HepG2 (cell line): ENCODE results near the gene RPL5. TPM values are rescaled to one million over a fixed set of nuclear protein-coding genes. Genes with fewer than 3 reads are reported as not detected.

Source experiments
- MED8 ChIP-seq: sonication (generic); formaldehyde crosslinking; IDR thresholded peaks from 2 replicates; pipeline ENCODE4 v1.8.1; 2023; ENCODE audit warnings: mild to moderate bottlenecking, missing genetic modification reagents; ENCODE audit not compliant: insufficient replicate concordance
- MTA1 ChIP-seq: sonication (generic); formaldehyde crosslinking; IDR thresholded peaks from 2 replicates; pipeline ENCODE4 v1.4.0; 2020; ENCODE audit warnings: missing genetic modification reagents, mild to moderate bottlenecking, borderline replicate concordance
- NFATC3 ChIP-seq: sonication (generic); formaldehyde crosslinking; IDR thresholded peaks from 2 replicates; pipeline ENCODE4 v1.5.1; 2020; ENCODE audit warnings: mild to moderate bottlenecking, missing genetic modification reagents
- WIZ ChIP-seq: sonication (generic); formaldehyde crosslinking; IDR thresholded peaks from 2 replicates; pipeline ENCODE4 v1.5.1; 2020; ENCODE audit warnings: mild to moderate bottlenecking, missing genetic modification reagents
- ZNF496 ChIP-seq: sonication (generic); formaldehyde crosslinking; IDR thresholded peaks from 2 replicates; pipeline ENCODE4 v1.8.1; 2023; ENCODE audit warnings: mild to moderate bottlenecking, moderate library complexity, missing genetic modification reagents; ENCODE audit not compliant: insufficient replicate concordance
- polyA plus RNA-seq, 8 experiments: library from polyadenylated mRNA; depleted of rRNA in 3 of 8; stranded (reverse) in 7 of 8; unstranded in 1 of 8; fragments of >200 nt; fragmentation: Illumina TruSeq in 4 of 8; extraction: Trizol in 4 of 8; gene quantifications; 2 replicates each; pipeline versions ENCODE4 v1.2.1 to v1.2.3, GENCODE V29; 2011 to 2016; ENCODE audit warnings: low read depth in 4 of 8, missing spikeins in 1 of 8, mixed read lengths in 1 of 8; ENCODE audit not compliant: insufficient read depth in 1 of 8
- total RNA-seq, 5 experiments: library from RNA; depleted of rRNA; stranded (reverse); fragments of >200 nt; fragmentation: Illumina TruSeq; extraction: Trizol; gene quantifications; 2 replicates each; pipeline ENCODE4 v1.2.3, GENCODE V29; 2016; ENCODE audit warnings: low read depth in 1 of 5
- TF ChIP-seq, protein P1 (sequence below): sonication (generic); formaldehyde crosslinking; IDR thresholded peaks from one replicate; pipeline ENCODE4 v1.5.1; 2020; ENCODE audit warnings: mild to moderate bottlenecking, missing genetic modification reagents; ENCODE audit errors: not compliant biosample characterization
- TF ChIP-seq, protein P2 (sequence below): sonication (generic); formaldehyde crosslinking; IDR thresholded peaks from 2 replicates; pipeline ENCODE4 v1.4.0; 2020; ENCODE audit warnings: missing genetic modification reagents, borderline replicate concordance
- TF ChIP-seq, protein P3 (sequence below): sonication (generic); formaldehyde crosslinking; IDR thresholded peaks from 2 replicates; pipeline ENCODE4 v1.4.0; 2020; ENCODE audit warnings: missing genetic modification reagents

Gene RPL5
- total and polyA plus RNA-seq, 2 of the 13 experiments (the other 11 are each of a cell fraction or from before 2014, with no cell fraction given): 2,304 to 2,520 TPM

DNA sequence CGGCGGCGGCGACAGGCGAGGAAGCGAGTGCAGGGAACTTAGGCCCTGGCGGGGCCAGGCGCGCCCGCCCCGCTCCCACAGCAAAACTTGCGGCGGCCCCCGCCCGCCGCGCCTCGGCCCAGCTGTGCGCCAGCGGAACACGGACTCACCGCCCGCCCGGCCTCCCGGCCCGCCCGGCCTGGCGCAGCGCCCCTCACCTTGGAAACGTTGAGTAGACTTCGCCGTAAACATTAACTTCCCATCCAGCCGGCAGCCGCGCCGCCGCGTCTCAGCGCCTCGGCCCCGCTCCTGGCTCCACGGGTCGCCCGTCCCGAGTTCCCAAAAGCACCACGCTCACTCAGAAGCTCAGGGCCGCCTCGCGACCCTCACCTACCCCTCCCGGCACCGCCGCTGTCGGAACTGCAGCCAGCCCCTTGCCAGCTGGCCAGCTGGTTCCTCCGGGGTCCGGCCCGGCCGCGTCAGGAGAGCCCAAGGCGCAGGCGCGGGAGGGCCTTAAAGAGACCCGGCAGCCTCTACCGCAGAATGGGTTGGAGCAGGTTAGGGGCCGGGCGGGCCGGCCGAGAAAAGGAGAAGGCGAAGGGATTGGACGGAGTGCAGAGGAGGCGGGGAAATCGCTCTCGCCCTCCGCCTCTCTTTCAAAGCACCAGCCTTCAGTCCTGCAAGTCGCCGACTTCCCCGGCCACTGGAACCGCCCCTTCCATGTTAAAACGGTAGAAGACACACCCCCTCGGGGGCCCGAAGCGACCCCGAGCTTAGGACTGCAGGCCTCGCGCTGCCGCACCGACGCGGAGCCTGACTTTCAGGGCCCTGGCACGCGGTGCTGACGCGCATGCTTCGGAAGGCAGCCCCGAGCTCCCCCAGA is 47.0 kb upstream of the RPL5 start, which contains the start of gene EVI5 (continued):
- TF ChIP-seq, protein P1, sequence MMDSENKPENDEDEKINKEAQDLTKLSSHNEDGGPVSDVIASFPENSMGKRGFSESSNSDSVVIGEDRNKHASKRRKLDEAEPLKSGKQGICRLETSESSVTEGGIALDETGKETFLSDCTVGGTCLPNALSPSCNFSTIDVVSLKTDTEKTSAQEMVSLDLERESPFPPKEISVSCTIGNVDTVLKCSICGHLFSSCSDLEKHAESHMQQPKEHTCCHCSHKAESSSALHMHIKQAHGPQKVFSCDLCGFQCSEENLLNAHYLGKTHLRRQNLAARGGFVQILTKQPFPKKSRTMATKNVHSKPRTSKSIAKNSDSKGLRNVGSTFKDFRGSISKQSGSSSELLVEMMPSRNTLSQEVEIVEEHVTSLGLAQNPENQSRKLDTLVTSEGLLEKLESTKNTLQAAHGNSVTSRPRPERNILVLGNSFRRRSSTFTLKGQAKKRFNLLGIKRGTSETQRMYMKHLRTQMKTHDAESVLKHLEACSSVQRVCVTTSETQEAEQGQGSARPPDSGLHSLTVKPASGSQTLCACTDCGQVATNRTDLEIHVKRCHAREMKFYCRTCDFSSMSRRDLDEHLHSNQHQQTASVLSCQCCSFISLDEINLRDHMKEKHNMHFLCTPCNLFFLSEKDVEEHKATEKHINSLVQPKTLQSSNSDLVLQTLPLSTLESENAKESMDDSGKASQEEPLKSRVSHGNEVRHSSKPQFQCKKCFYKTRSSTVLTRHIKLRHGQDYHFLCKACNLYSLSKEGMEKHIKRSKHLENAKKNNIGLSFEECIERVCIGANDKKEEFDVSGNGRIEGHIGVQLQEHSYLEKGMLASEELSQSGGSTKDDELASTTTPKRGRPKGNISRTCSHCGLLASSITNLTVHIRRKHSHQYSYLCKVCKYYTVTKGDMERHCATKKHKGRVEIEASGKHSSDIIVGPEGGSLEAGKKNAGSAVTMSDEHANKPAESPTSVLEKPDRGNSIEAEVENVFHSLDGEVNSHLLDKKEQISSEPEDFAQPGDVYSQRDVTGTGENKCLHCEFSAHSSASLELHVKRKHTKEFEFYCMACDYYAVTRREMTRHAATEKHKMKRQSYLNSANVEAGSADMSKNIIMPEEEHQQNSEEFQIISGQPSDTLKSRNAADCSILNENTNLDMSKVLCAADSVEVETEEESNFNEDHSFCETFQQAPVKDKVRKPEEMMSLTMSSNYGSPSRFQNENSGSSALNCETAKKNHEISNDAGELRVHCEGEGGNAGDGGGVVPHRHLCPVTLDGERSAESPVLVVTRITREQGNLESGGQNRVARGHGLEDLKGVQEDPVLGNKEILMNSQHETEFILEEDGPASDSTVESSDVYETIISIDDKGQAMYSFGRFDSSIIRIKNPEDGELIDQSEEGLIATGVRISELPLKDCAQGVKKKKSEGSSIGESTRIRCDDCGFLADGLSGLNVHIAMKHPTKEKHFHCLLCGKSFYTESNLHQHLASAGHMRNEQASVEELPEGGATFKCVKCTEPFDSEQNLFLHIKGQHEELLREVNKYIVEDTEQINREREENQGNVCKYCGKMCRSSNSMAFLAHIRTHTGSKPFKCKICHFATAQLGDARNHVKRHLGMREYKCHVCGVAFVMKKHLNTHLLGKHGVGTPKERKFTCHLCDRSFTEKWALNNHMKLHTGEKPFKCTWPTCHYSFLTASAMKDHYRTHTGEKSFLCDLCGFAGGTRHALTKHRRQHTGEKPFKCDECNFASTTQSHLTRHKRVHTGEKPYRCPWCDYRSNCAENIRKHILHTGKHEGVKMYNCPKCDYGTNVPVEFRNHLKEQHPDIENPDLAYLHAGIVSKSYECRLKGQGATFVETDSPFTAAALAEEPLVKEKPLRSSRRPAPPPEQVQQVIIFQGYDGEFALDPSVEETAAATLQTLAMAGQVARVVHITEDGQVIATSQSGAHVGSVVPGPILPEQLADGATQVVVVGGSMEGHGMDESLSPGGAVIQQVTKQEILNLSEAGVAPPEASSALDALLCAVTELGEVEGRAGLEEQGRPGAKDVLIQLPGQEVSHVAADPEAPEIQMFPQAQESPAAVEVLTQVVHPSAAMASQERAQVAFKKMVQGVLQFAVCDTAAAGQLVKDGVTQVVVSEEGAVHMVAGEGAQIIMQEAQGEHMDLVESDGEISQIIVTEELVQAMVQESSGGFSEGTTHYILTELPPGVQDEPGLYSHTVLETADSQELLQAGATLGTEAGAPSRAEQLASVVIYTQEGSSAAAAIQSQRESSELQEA: peak; percentile 97
- TF ChIP-seq NFATC3 (CRISPR knock-in tag) (peak; percentile 96; the same call in 1 of the 2 replicates), ZNF496 (CRISPR knock-in tag) (no peak), WIZ (CRISPR knock-in tag) (peak; percentile 86; the same call in 1 of the 2 replicates), MED8 (no peak), MTA1 (CRISPR knock-in tag) (peak; percentile 80; the same call in 1 of the 2 replicates)
- TF ChIP-seq, protein P2, sequence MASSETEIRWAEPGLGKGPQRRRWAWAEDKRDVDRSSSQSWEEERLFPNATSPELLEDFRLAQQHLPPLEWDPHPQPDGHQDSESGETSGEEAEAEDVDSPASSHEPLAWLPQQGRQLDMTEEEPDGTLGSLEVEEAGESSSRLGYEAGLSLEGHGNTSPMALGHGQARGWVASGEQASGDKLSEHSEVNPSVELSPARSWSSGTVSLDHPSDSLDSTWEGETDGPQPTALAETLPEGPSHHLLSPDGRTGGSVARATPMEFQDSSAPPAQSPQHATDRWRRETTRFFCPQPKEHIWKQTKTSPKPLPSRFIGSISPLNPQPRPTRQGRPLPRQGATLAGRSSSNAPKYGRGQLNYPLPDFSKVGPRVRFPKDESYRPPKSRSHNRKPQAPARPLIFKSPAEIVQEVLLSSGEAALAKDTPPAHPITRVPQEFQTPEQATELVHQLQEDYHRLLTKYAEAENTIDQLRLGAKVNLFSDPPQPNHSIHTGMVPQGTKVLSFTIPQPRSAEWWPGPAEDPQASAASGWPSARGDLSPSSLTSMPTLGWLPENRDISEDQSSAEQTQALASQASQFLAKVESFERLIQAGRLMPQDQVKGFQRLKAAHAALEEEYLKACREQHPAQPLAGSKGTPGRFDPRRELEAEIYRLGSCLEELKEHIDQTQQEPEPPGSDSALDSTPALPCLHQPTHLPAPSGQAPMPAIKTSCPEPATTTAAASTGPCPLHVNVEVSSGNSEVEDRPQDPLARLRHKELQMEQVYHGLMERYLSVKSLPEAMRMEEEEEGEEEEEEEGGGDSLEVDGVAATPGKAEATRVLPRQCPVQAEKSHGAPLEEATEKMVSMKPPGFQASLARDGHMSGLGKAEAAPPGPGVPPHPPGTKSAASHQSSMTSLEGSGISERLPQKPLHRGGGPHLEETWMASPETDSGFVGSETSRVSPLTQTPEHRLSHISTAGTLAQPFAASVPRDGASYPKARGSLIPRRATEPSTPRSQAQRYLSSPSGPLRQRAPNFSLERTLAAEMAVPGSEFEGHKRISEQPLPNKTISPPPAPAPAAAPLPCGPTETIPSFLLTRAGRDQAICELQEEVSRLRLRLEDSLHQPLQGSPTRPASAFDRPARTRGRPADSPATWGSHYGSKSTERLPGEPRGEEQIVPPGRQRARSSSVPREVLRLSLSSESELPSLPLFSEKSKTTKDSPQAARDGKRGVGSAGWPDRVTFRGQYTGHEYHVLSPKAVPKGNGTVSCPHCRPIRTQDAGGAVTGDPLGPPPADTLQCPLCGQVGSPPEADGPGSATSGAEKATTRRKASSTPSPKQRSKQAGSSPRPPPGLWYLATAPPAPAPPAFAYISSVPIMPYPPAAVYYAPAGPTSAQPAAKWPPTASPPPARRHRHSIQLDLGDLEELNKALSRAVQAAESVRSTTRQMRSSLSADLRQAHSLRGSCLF (CRISPR knock-in tag): peak; percentile 99
- TF ChIP-seq, protein P3, sequence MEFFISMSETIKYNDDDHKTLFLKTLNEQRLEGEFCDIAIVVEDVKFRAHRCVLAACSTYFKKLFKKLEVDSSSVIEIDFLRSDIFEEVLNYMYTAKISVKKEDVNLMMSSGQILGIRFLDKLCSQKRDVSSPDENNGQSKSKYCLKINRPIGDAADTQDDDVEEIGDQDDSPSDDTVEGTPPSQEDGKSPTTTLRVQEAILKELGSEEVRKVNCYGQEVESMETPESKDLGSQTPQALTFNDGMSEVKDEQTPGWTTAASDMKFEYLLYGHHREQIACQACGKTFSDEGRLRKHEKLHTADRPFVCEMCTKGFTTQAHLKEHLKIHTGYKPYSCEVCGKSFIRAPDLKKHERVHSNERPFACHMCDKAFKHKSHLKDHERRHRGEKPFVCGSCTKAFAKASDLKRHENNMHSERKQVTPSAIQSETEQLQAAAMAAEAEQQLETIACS (CRISPR knock-in tag): peak; percentile 64; the same call in 1 of the 2 replicates
